Measurements from ENCODE around the gene PRB3. TPM values are rescaled to one million over a fixed set of nuclear protein-coding genes. Genes with fewer than 3 reads are reported as not detected.

The PRB3 gene
- total RNA-seq, result not detected

GRCh38 chr12:11269607-11270006 is at the start of gene PRB3:
TSS of gene PRB3 (minus strand) at chr12:11269707. CDS start at chr12:11269669, 38 bp downstream.

GRCh38 chr12:11310336-11310735 is 40.8 kb upstream of the PRB3 start, which contains the start of gene PRB4:
TSS of gene PRB4 (minus strand) at chr12:11310436. CDS start at chr12:11310398, 38 bp downstream.

Other genes starting within 250 kb of the PRB3 start
- 41.9 TPM for gene TAS2R19, start 247.1 kb downstream of the PRB3 start, total RNA-seq
- 46.6 TPM for gene TAS2R31, start 238.3 kb downstream of the PRB3 start, total RNA-seq
- 14.4 TPM for gene TAS2R46, start 207.4 kb downstream of the PRB3 start, total RNA-seq
- gene TAS2R43, start 177.4 kb downstream of the PRB3 start, total RNA-seq, result 31.9 TPM
- gene TAS2R30, start 135.1 kb downstream of the PRB3 start, total RNA-seq, result 55.7 TPM
- gene SMIM10L1, start 98.5 kb downstream of the PRB3 start, total RNA-seq, result 9.7 TPM
- gene TAS2R42, start 82.8 kb downstream of the PRB3 start, total RNA-seq, result not detected
- gene PRB4, start 40.7 kb upstream of the PRB3 start, total RNA-seq, result not detected
- gene PRB2, start 125.9 kb upstream of the PRB3 start, total RNA-seq, result not detected